ENCODE measurements around the gene KATNAL1.

Gene KATNAL1

DNA sequence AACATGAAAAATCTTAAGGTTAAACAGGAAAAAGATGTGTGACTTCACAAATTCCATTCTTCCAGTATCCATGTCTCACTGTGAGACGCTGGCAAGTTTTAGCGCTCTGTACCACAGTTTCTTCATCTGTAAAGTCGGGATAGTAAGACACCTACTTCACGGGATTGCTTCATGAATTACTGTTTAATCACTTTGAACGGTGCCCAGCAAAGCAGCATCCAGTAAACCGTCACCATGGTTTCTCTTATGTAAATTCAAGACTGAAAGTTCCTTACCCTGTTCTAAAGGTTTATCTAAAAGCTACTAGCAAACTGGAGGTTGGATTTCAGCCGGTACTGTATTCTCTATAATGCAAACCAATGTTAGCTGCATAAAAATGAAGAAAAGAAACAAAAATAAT, 53.5 kb downstream of the KATNAL1 start:
- peaks cover 21% of the 10 kb centered on the region for H3K36me3 ChIP-seq (ENCODE audit: control insufficient read depth, insufficient read depth, low read length, severe bottlenecking)
- no peak overlapping the region for H3K4me3 ChIP-seq (ENCODE audit: low read length)
- H3K9ac ChIP-seq (ENCODE audit: low read length): no peak overlapping the region
- H3K9me3 ChIP-seq (ENCODE audit: control insufficient read depth, low read length): peaks cover 5% of the 10 kb centered on the region
- DNase-seq (ENCODE audit: low read depth): no peak
- peaks cover 21% of the 10 kb centered on the region for H3K4me1 ChIP-seq (ENCODE audit: control insufficient read depth, insufficient read depth, low read length)
- H3K27me3 ChIP-seq (replicated peaks; ENCODE audit: control insufficient read depth, insufficient read depth, low read length): no peaks in the 10 kb centered on the region

GRCh38 chr13:30247406-30247805, 59.9 kb downstream of the KATNAL1 start:
- Histone ChIP-seq H3K4me3 (ENCODE audit: low read length) (no peak overlapping the region), H3K9ac (ENCODE audit: low read length) (no peak overlapping the region), H3K36me3 (ENCODE audit: control insufficient read depth, insufficient read depth, low read length, severe bottlenecking) (no peaks in the 10 kb centered on the region), H3K4me1 (ENCODE audit: control insufficient read depth, insufficient read depth, low read length) (no peaks in the 10 kb centered on the region), H3K27me3 (replicated peaks; ENCODE audit: control insufficient read depth, insufficient read depth, low read length) (no peaks in the 10 kb centered on the region), H3K9me3 (ENCODE audit: control insufficient read depth, low read length) (peaks cover 5% of the 10 kb centered on the region)
- DNase-seq (ENCODE audit: low read depth): no peak

GRCh38 chr13:30241532-30241931, 65.8 kb downstream of the KATNAL1 start:
- H3K36me3 ChIP-seq (ENCODE audit: control insufficient read depth, insufficient read depth, low read length, severe bottlenecking): no peaks in the 10 kb centered on the region
- no peaks in the 10 kb centered on the region for H3K9me3 ChIP-seq (ENCODE audit: control insufficient read depth, low read length)
- DNase-seq (ENCODE audit: low read depth): no peak
- H3K27me3 ChIP-seq (replicated peaks; ENCODE audit: control insufficient read depth, insufficient read depth, low read length): no peaks in the 10 kb centered on the region
- no peak overlapping the region for H3K9ac ChIP-seq (ENCODE audit: low read length)
- H3K4me1 ChIP-seq (ENCODE audit: control insufficient read depth, insufficient read depth, low read length): peaks cover 22% of the 10 kb centered on the region
- H3K4me3 ChIP-seq (ENCODE audit: low read length): peak overlapping the region; percentile 5

DNA sequence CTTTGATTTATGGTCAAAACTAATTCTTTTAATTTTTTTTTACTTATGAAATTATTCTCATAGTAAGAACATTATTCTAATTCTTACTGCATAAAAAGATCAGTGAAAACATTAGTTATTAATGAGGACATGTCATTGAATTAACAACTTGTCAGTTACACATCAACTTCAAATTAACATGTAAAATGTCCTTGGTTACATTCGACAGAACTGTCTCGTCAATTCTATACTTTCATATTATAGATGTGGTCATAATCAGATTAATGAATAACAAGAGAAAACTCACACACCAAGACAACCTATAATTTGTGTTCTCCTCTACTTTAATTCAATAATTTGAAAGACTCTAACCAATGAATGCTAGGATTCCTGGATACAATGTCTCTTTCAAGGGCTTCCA, 66.7 kb downstream of the KATNAL1 start:
- Histone ChIP-seq H3K4me3 (ENCODE audit: low read length) (no peak overlapping the region), H3K4me1 (ENCODE audit: control insufficient read depth, insufficient read depth, low read length) (peaks cover 22% of the 10 kb centered on the region), H3K9ac (ENCODE audit: low read length) (no peak overlapping the region), H3K9me3 (ENCODE audit: control insufficient read depth, low read length) (no peaks in the 10 kb centered on the region), H3K27me3 (replicated peaks; ENCODE audit: control insufficient read depth, insufficient read depth, low read length) (no peaks in the 10 kb centered on the region), H3K36me3 (ENCODE audit: control insufficient read depth, insufficient read depth, low read length, severe bottlenecking) (no peaks in the 10 kb centered on the region)
- DNase-seq (ENCODE audit: low read depth): no peak

- peaks cover 11% of the 10 kb centered on the region for H3K36me3 ChIP-seq (ENCODE audit: control insufficient read depth, insufficient read depth, low read length, severe bottlenecking)
- DNase-seq (ENCODE audit: low read depth): no peak
- no peaks in the 10 kb centered on the region for H3K9me3 ChIP-seq (ENCODE audit: control insufficient read depth, low read length)
- no peak overlapping the region for H3K9ac ChIP-seq (ENCODE audit: low read length)
- peaks cover 2% of the 10 kb centered on the region for H3K4me1 ChIP-seq (ENCODE audit: control insufficient read depth, insufficient read depth, low read length)
- no peaks in the 10 kb centered on the region for H3K27me3 ChIP-seq (replicated peaks; ENCODE audit: control insufficient read depth, insufficient read depth, low read length)
- H3K4me3 ChIP-seq (ENCODE audit: low read length): no peak overlapping the region
Measured at GRCh38 chr13:30235216-30235615, 72.1 kb downstream of the KATNAL1 start.

DNA sequence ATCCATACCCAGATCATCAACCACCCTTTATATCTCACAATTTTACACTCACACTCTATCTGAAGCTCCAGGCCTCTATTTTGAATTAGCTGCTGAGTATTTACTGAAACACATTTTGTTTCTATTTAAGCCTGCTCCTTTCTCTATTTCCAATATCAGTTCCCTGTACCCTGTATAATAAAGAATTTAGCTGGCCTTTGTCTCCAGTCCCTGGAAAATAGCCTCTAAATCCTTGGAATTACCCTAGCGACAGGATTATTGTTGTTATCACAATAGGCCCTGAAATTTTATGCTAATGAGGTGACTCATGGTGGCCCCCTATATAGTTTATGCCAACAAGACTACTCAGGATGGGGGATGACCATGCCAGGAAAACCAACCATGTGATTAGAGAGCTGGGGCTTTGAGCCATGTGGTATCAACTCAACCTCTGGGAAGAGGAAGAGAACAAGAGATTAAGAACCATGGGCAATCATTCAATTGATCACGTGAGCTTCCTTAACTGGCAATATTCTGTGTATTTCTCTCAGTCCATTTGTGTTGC, 72.7 kb downstream of the KATNAL1 start:
- no peak overlapping the region for H3K4me3 ChIP-seq (ENCODE audit: low read length)
- no peaks in the 10 kb centered on the region for H3K27me3 ChIP-seq (replicated peaks; ENCODE audit: control insufficient read depth, insufficient read depth, low read length)
- no peaks in the 10 kb centered on the region for H3K4me1 ChIP-seq (ENCODE audit: control insufficient read depth, insufficient read depth, low read length)
- no peak for DNase-seq (ENCODE audit: low read depth)
- H3K9ac ChIP-seq (ENCODE audit: low read length): no peak overlapping the region
- no peaks in the 10 kb centered on the region for H3K9me3 ChIP-seq (ENCODE audit: control insufficient read depth, low read length)
- peaks cover 16% of the 10 kb centered on the region for H3K36me3 ChIP-seq (ENCODE audit: control insufficient read depth, insufficient read depth, low read length, severe bottlenecking)

GRCh38 chr13:30224732-30225131, 82.6 kb downstream of the KATNAL1 start:
- no peak overlapping the region for H3K9ac ChIP-seq (ENCODE audit: low read length)
- H3K4me1 ChIP-seq (ENCODE audit: control insufficient read depth, insufficient read depth, low read length): peaks cover 10% of the 10 kb centered on the region
- no peaks in the 10 kb centered on the region for H3K9me3 ChIP-seq (ENCODE audit: control insufficient read depth, low read length)
- DNase-seq (ENCODE audit: low read depth): no peak
- peaks cover 38% of the 10 kb centered on the region for H3K36me3 ChIP-seq (ENCODE audit: control insufficient read depth, insufficient read depth, low read length, severe bottlenecking)
- no peaks in the 10 kb centered on the region for H3K27me3 ChIP-seq (replicated peaks; ENCODE audit: control insufficient read depth, insufficient read depth, low read length)
- H3K4me3 ChIP-seq (ENCODE audit: low read length): no peak overlapping the region

GRCh38 chr13:30222254-30222653, 85.1 kb downstream of the KATNAL1 start:
- no peaks in the 10 kb centered on the region for H3K9me3 ChIP-seq (ENCODE audit: control insufficient read depth, low read length)
- no peak overlapping the region for H3K4me3 ChIP-seq (ENCODE audit: low read length)
- H3K36me3 ChIP-seq (ENCODE audit: control insufficient read depth, insufficient read depth, low read length, severe bottlenecking): peaks cover 35% of the 10 kb centered on the region
- H3K27me3 ChIP-seq (replicated peaks; ENCODE audit: control insufficient read depth, insufficient read depth, low read length): no peaks in the 10 kb centered on the region
- DNase-seq (ENCODE audit: low read depth): no peak
- peaks cover 4% of the 10 kb centered on the region for H3K4me1 ChIP-seq (ENCODE audit: control insufficient read depth, insufficient read depth, low read length)
- no peak overlapping the region for H3K9ac ChIP-seq (ENCODE audit: low read length)

DNA sequence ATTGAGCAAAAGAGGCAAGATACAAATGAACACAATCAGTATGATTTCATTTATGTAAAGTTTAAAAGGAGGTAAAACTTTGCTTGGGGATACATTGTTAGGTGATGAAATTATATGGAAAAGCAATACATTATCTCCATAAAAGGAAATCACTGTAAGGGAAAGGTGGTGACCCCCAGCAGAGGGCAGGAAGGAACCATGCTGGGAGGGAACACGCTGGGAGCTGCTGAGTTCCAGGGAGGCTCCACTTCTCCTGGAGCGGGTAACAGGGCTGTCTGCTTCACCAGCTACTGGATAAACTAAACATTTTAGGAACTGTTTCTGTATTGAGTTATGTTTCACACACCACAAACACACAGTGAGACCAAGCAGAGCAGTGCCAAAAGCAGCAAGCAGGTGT, 91.2 kb downstream of the KATNAL1 start:
- Histone ChIP-seq H3K4me1 (ENCODE audit: control insufficient read depth, insufficient read depth, low read length) (no peaks in the 10 kb centered on the region), H3K9me3 (ENCODE audit: control insufficient read depth, low read length) (no peaks in the 10 kb centered on the region), H3K36me3 (ENCODE audit: control insufficient read depth, insufficient read depth, low read length, severe bottlenecking) (peaks cover 14% of the 10 kb centered on the region), H3K4me3 (ENCODE audit: low read length) (no peak overlapping the region), H3K9ac (ENCODE audit: low read length) (no peak overlapping the region), H3K27me3 (replicated peaks; ENCODE audit: control insufficient read depth, insufficient read depth, low read length) (no peaks in the 10 kb centered on the region)
- DNase-seq (ENCODE audit: low read depth): no peak

GRCh38 chr13:30212256-30212655, 95.1 kb downstream of the KATNAL1 start:
- Histone ChIP-seq H3K36me3 (ENCODE audit: control insufficient read depth, insufficient read depth, low read length, severe bottlenecking) (peaks cover 20% of the 10 kb centered on the region), H3K9me3 (ENCODE audit: control insufficient read depth, low read length) (no peaks in the 10 kb centered on the region), H3K4me3 (ENCODE audit: low read length) (no peak overlapping the region), H3K9ac (ENCODE audit: low read length) (no peak overlapping the region), H3K27me3 (replicated peaks; ENCODE audit: control insufficient read depth, insufficient read depth, low read length) (no peaks in the 10 kb centered on the region), H3K4me1 (ENCODE audit: control insufficient read depth, insufficient read depth, low read length) (no peaks in the 10 kb centered on the region)
- DNase-seq (ENCODE audit: low read depth): no peak

GRCh38 chr13:30211745-30212144, 95.6 kb downstream of the KATNAL1 start:
- Histone ChIP-seq H3K9ac (ENCODE audit: low read length) (no peak overlapping the region), H3K27me3 (replicated peaks; ENCODE audit: control insufficient read depth, insufficient read depth, low read length) (no peaks in the 10 kb centered on the region), H3K4me3 (ENCODE audit: low read length) (no peak overlapping the region), H3K4me1 (ENCODE audit: control insufficient read depth, insufficient read depth, low read length) (no peaks in the 10 kb centered on the region), H3K36me3 (ENCODE audit: control insufficient read depth, insufficient read depth, low read length, severe bottlenecking) (peaks cover 21% of the 10 kb centered on the region), H3K9me3 (ENCODE audit: control insufficient read depth, low read length) (no peaks in the 10 kb centered on the region)
- DNase-seq (ENCODE audit: low read depth): no peak

DNA sequence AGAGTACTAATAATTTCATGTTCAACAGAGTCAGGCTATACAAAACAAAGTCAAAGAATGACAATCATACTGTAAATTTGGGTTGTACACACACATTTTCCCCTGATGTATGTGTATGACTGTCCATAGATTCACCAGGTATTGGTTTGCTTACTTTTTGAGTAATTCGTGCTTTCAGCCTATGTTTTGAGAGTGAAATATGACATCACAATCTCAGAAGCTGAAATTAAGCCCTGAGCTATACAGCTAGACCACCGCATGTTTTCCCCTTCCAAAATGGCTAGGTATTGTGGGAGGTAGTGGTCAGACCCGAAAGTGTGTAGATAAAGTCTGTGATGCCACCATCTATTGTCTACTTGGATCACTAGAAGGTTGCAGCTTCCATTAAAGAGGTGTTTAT, 102.8 kb downstream of the KATNAL1 start:
- H3K9ac ChIP-seq (ENCODE audit: low read length): no peak overlapping the region
- H3K9me3 ChIP-seq (ENCODE audit: control insufficient read depth, low read length): no peaks in the 10 kb centered on the region
- no peak for DNase-seq (ENCODE audit: low read depth)
- H3K27me3 ChIP-seq (replicated peaks; ENCODE audit: control insufficient read depth, insufficient read depth, low read length): no peaks in the 10 kb centered on the region
- no peaks in the 10 kb centered on the region for H3K4me1 ChIP-seq (ENCODE audit: control insufficient read depth, insufficient read depth, low read length)
- H3K4me3 ChIP-seq (ENCODE audit: low read length): no peak overlapping the region
- peaks cover 29% of the 10 kb centered on the region for H3K36me3 ChIP-seq (ENCODE audit: control insufficient read depth, insufficient read depth, low read length, severe bottlenecking)

All from adipocyte (in vitro differentiated cells).